Endodermal cell (in vitro differentiated cells): ENCODE data around the gene PNCK. TPM values are rescaled to one million over a fixed set of nuclear protein-coding genes. Genes with fewer than 3 reads are reported as not detected.
"Not testable (repeated sequence)": the region's sequence is repeated elsewhere in the genome, so short reads cannot be mapped to it uniquely, and the experiment has no call there.

Experiments
- DNase-seq: peaks from one replicate; pipeline ENCODE4 v3.0.0-alpha.2; 2017
- H3K27ac ChIP-seq: 2 replicates; pipeline ENCODE4 v1.5.1; 2013; ENCODE audit warnings: mild to moderate bottlenecking, low read depth, low read length, moderate library complexity
- H3K27me3 ChIP-seq: 2 replicates; pipeline ENCODE4 v1.6.1; 2013; ENCODE audit warnings: mild to moderate bottlenecking, low read length, moderate library complexity; ENCODE audit not compliant: insufficient read depth, control insufficient read depth, poor library complexity, severe bottlenecking
- H3K36me3 ChIP-seq: 2 replicates; pipeline ENCODE4 v1.7.0; 2013; ENCODE audit warnings: mild to moderate bottlenecking, low read length, moderate library complexity; ENCODE audit not compliant: control insufficient read depth, insufficient read depth
- H3K4me1 ChIP-seq: one replicate; pipeline ENCODE4 v1.7.0; 2013; ENCODE audit warnings: low read length; ENCODE audit not compliant: control insufficient read depth, insufficient read depth
- H3K4me3 ChIP-seq: 2 replicates; pipeline ENCODE4 v1.5.1; 2013; ENCODE audit warnings: mild to moderate bottlenecking, low read length, moderate library complexity
- H3K9ac ChIP-seq: 2 replicates; pipeline ENCODE4 v1.6.1; 2013; ENCODE audit warnings: mild to moderate bottlenecking, low read length, moderate library complexity; ENCODE audit not compliant: poor library complexity, severe bottlenecking; ENCODE audit errors: extremely low read depth
- H3K9me3 ChIP-seq: 2 replicates; pipeline ENCODE4 v1.6.1; 2013; ENCODE audit warnings: mild to moderate bottlenecking, low read length, moderate library complexity; ENCODE audit not compliant: control insufficient read depth
- H3K27ac Mint-ChIP-seq: 2 replicates; pipeline ENCODE4 v1.8.0; 2020; ENCODE audit warnings: mixed read lengths
- H3K27me3 Mint-ChIP-seq: 2 replicates; pipeline ENCODE4 v1.8.0; 2021; ENCODE audit warnings: mild to moderate bottlenecking, mixed read lengths; ENCODE audit not compliant: insufficient read depth
- H3K36me3 Mint-ChIP-seq: 2 replicates; pipeline ENCODE4 v1.8.0; 2020; ENCODE audit warnings: low read depth, mixed read lengths
- H3K4me1 Mint-ChIP-seq: 2 replicates; pipeline ENCODE4 v1.8.0; 2020; ENCODE audit warnings: mixed read lengths
- H3K4me3 Mint-ChIP-seq: 2 replicates; pipeline ENCODE4 v1.8.0; 2020; ENCODE audit warnings: mild to moderate bottlenecking, moderate library complexity, mixed read lengths
- H3K9me3 Mint-ChIP-seq: 2 replicates; pipeline ENCODE4 v1.8.0; 2020; ENCODE audit warnings: mild to moderate bottlenecking, mixed read lengths
- WGBS, 2 experiments: methylation state at CpG; one replicate each; pipeline versions ENCODE4 v1.1.5 to v1.1.7; 2013; ENCODE audit warnings: missing lambda C conversion rate in 2 of 2, mixed read lengths in 1 of 2; ENCODE audit not compliant: insufficient coverage in 1 of 2, insufficient read length in 1 of 2; 5-methylcytosine and 5-hydroxymethylcytosine counted together
- total RNA-seq, 2 donors: library from RNA; stranded (reverse); fragmentation: NEBNext Ultra II Directional in 1 of 2; extraction: Animal tissue kit (Norgen Biotek cat#: 25700) in 1 of 2; gene quantifications; 2 replicates in 1 of 2; 3 replicates in 1 of 2; pipeline ENCODE4 v1.2.1, GENCODE V29; 2021
- TF ChIP-seq, protein P1 (sequence below): fragments of 200-600 bp; sonication (generic); conservative IDR thresholded peaks from 2 replicates; pipeline ENCODE4 v1.5.0; 2021; ENCODE audit warnings: antibody characterized with exemption, mild to moderate bottlenecking

PNCK gene
- total RNA-seq, 2 donors from 2014 or later, result 2.8 to 12.9 TPM

DNA sequence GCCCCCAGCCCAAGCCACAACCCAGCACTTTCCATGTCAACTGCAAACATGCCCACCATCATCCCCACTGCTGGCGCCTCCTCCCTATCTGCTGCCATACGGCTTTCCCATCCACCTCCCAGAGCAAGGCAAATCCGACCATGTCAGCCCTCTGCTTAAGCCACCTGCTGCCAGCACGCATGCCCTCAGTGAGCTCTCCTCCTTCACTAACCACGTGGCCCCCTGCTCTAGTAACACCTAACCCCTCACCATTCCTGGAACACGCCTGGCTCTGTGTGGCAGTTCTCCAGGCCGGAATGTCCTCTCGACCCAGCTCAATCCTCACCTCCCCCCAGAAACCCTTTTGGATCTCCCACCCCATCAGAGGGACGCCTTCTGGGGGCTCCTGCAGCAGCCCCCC, 33.2 kb upstream of the PNCK start:
- no peaks in the 10 kb centered on the region for H3K27me3 Mint-ChIP-seq
- WGBS, 2 experiments, result 92 to 98% methylated on average over 2 to 9 of the region's 9 CpGs
- Histone ChIP-seq H3K27ac (no peak overlapping the region), H3K9me3 (no peaks in the 10 kb centered on the region), H3K9ac (no peak overlapping the region), H3K27me3 (no peaks in the 10 kb centered on the region), H3K4me3 (no peak overlapping the region), H3K36me3 (peaks cover 7% of the 10 kb centered on the region), H3K4me1 (no peaks in the 10 kb centered on the region)
- no peak for DNase-seq
- H3K4me1 Mint-ChIP-seq, result no peaks in the 10 kb centered on the region
- H3K27ac Mint-ChIP-seq, result no peak overlapping the region
- no peak overlapping the region for H3K4me3 Mint-ChIP-seq
- peaks cover 33% of the 10 kb centered on the region for H3K36me3 Mint-ChIP-seq
- TF ChIP-seq, protein P1, sequence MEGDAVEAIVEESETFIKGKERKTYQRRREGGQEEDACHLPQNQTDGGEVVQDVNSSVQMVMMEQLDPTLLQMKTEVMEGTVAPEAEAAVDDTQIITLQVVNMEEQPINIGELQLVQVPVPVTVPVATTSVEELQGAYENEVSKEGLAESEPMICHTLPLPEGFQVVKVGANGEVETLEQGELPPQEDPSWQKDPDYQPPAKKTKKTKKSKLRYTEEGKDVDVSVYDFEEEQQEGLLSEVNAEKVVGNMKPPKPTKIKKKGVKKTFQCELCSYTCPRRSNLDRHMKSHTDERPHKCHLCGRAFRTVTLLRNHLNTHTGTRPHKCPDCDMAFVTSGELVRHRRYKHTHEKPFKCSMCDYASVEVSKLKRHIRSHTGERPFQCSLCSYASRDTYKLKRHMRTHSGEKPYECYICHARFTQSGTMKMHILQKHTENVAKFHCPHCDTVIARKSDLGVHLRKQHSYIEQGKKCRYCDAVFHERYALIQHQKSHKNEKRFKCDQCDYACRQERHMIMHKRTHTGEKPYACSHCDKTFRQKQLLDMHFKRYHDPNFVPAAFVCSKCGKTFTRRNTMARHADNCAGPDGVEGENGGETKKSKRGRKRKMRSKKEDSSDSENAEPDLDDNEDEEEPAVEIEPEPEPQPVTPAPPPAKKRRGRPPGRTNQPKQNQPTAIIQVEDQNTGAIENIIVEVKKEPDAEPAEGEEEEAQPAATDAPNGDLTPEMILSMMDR, result no peak
- H3K9me3 Mint-ChIP-seq, result peaks cover 78% of the 10 kb centered on the region

DNA sequence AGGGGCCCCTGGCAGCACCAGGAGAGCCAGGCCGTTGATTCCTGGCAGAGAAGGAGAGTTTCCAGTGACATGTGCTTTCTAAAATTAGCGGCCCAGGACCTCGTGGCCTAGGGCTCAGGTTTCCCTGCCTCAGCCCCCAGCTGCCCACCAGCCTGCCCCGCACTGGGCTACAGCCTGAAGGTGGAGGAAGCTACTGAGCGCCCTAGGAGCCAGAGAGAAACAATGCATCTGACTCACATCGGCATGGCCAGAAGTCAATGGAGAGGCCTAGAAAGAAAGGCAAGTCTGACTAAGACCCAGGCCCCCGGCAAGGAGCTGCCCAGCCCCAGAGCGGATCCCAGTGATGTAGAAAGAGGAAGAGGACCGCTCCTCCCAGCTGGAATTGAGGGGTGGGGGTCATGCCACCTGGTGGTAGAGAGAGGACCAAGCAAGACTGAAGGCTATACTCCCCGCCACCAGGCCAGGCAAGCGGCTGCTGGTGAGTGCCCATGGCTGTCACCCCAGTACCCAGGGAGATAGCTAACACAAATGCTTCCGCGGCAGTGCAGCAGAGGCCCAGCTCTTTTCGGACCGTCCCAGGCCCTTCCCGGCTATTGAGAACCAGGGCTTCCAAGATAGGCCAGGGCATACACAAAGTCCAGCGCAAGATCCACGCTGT, 31.9 kb upstream of the PNCK start:
- not testable (repeated sequence) for H3K4me1 Mint-ChIP-seq, H3K36me3 ChIP-seq, H3K4me3 Mint-ChIP-seq, H3K27me3 Mint-ChIP-seq, H3K9me3 ChIP-seq, H3K27ac Mint-ChIP-seq, H3K27me3 ChIP-seq, H3K27ac ChIP-seq, H3K4me1 ChIP-seq, H3K9ac ChIP-seq, H3K4me3 ChIP-seq
- H3K9me3 Mint-ChIP-seq, result peaks cover 75% of the 10 kb centered on the region
- peaks cover 30% of the 10 kb centered on the region for H3K36me3 Mint-ChIP-seq
- TF ChIP-seq, protein P1, result peak; percentile 53
- DNase-seq, result peak; percentile 58
- 80 to 94% methylated on average over 3 to 18 of the region's 18 CpGs for WGBS, 2 experiments

DNA sequence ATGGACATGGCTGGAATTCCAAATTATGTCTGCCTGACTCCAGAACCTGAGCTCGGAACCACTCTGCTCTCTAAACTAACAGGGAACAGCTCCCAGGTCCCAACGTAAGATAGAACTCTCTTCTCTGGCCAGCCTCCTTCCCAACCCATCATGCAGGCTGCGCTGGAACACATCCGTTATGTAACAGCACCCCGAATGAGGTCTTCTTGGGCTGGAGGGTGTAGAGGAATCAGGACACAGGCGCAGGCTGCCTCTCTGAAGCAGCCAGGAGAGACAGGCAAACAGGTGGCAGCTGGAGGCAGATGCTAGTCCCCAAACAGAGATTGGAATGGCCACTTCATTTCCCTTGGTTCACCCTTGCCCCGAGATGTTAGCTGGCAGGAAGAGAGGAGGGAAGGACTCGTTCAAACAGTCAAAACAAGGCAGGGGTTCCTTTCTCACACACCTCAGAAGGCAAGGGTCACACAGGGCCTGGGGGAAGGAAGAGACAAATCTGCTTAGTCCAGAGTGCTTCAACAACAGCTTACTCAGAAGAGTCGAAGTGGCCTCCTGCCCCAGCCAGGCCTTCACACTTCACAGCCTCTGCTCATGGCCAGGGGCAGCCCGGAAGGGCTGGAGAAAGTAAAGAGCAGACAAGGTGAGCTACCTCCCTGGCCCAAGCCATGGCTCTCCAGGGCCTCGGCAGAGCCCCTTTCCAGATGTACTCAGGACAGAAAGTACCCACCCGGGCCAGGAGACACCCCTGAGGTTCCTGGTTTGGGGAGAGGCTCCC, 31.2 kb upstream of the PNCK start:
- H3K4me1 Mint-ChIP-seq, H3K9ac ChIP-seq, H3K27ac Mint-ChIP-seq, DNase-seq, H3K27ac ChIP-seq, H3K27me3 Mint-ChIP-seq, H3K4me3 Mint-ChIP-seq, H3K36me3 ChIP-seq, H3K9me3 ChIP-seq, H3K4me3 ChIP-seq, H3K27me3 ChIP-seq, H3K4me1 ChIP-seq: not testable (repeated sequence)
- WGBS, 2 experiments, result 95% methylated on average over 9 of the region's 12 CpGs; no CpG with 5 or more reads in 1 of the 2 experiments
- peaks cover 72% of the 10 kb centered on the region for H3K9me3 Mint-ChIP-seq
- H3K36me3 Mint-ChIP-seq, result peaks cover 34% of the 10 kb centered on the region
